Measurements from ENCODE around the gene AKT3. TPM values are rescaled to one million over a fixed set of nuclear protein-coding genes. Genes with fewer than 3 reads are reported as not detected.

Gene AKT3
- total RNA-seq, 1 experiment from 2014 or later, result 31.9 TPM

DNA sequence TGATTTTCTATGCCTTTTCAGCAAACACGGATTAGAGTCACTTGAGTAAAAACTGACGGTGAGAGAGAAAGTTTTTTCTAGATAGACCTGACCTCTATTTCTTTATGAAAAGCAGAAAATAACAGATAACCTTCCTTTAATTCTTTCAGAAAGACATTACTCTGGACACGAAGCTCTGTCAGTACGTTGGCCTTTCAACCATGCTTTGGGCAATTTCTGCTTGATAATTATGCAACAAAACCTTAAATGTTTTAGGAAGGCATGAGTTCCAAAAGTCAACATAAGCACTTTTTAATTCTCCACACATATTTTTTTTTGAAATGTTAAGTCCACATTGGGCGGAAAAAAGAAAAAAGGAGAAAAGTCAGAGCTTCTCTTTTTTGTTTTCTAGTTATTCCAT lies 137.8 kb downstream of the AKT3 start:
- intact Hi-C loops (cut with micrococcal nuclease), result no loop called here
- ChIA-PET POLR2A (interaction anchor here (0.7 to 1.2 kb wide), 2 partner anchors 28 to 702 kb away, joined by 3 read pairs; no protein-coding TSS in a partner anchor), CTCF (interaction anchor here (0.6 to 7.1 kb wide), 8 partner anchors 19 to 1822 kb away, joined by 3 to 75 read pairs (median 7); no protein-coding TSS in a partner anchor)
- Mint-ChIP-seq H3K4me3 (ENCODE audit: unreplicated experiment) (no peak overlapping the region), H3K9me3 (ENCODE audit: unreplicated experiment) (no peaks in the 10 kb centered on the region), H3K27ac (ENCODE audit: low read depth, unreplicated experiment) (no peak overlapping the region), H3K4me1 (ENCODE audit: insufficient read depth, unreplicated experiment) (peaks cover 6% of the 10 kb centered on the region), H3K27me3 (ENCODE audit: insufficient read depth, unreplicated experiment) (no peaks in the 10 kb centered on the region), H3K36me3 (ENCODE audit: insufficient read depth, unreplicated experiment) (no peaks in the 10 kb centered on the region)
- TF ChIP-seq, protein P1, sequence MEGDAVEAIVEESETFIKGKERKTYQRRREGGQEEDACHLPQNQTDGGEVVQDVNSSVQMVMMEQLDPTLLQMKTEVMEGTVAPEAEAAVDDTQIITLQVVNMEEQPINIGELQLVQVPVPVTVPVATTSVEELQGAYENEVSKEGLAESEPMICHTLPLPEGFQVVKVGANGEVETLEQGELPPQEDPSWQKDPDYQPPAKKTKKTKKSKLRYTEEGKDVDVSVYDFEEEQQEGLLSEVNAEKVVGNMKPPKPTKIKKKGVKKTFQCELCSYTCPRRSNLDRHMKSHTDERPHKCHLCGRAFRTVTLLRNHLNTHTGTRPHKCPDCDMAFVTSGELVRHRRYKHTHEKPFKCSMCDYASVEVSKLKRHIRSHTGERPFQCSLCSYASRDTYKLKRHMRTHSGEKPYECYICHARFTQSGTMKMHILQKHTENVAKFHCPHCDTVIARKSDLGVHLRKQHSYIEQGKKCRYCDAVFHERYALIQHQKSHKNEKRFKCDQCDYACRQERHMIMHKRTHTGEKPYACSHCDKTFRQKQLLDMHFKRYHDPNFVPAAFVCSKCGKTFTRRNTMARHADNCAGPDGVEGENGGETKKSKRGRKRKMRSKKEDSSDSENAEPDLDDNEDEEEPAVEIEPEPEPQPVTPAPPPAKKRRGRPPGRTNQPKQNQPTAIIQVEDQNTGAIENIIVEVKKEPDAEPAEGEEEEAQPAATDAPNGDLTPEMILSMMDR (IDR thresholded peaks at IDR 0.05; ENCODE audit: unreplicated experiment), result no peak
- no TSS peak for BruUV-seq (replicated peaks)
- DNase-seq (ENCODE audit: unreplicated experiment), result no peak

DNA sequence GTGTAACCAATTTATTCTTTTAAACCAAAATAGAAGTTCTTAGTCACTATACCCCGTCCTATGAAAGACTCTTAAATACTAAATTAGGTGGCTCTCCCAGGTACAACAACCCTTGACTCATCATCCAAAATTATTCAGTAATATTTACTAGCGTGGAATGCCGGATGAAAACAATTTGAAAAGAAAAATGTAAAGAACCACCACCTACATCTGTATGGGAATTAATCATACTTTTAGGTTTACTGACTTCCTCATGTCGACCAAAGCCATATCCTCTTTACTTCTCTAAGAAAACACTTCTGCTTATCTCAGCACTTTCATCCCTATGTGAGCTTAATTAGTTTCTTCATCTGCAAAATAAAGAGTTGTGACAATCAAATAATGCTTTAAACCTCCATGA lies 139.6 kb downstream of the AKT3 start:
- no TSS peak for BruUV-seq (replicated peaks)
- H3K9me3 Mint-ChIP-seq (ENCODE audit: unreplicated experiment), result no peaks in the 10 kb centered on the region
- no peaks in the 10 kb centered on the region for H3K4me1 Mint-ChIP-seq (ENCODE audit: insufficient read depth, unreplicated experiment)
- intact Hi-C loops (cut with micrococcal nuclease), result no loop called here
- no peak overlapping the region for H3K4me3 Mint-ChIP-seq (ENCODE audit: unreplicated experiment)
- CTCF ChIA-PET, result interaction anchor here (0.5 to 7.1 kb wide), 18 partner anchors 20 to 703 kb away, joined by 3 to 75 read pairs (median 4); no protein-coding TSS in a partner anchor
- H3K27me3 Mint-ChIP-seq (ENCODE audit: insufficient read depth, unreplicated experiment), result no peaks in the 10 kb centered on the region
- H3K27ac Mint-ChIP-seq (ENCODE audit: low read depth, unreplicated experiment), result no peak overlapping the region
- POLR2A ChIA-PET, result interaction anchor here (0.7 to 1.7 kb wide), 3 partner anchors 337 to 593 kb away, joined by 3 to 9 read pairs (median 4); no protein-coding TSS in a partner anchor
- no peak for DNase-seq (ENCODE audit: unreplicated experiment)
- TF ChIP-seq, protein P1 (IDR thresholded peaks at IDR 0.05; ENCODE audit: unreplicated experiment), result no peak
- no peaks in the 10 kb centered on the region for H3K36me3 Mint-ChIP-seq (ENCODE audit: insufficient read depth, unreplicated experiment)

DNA sequence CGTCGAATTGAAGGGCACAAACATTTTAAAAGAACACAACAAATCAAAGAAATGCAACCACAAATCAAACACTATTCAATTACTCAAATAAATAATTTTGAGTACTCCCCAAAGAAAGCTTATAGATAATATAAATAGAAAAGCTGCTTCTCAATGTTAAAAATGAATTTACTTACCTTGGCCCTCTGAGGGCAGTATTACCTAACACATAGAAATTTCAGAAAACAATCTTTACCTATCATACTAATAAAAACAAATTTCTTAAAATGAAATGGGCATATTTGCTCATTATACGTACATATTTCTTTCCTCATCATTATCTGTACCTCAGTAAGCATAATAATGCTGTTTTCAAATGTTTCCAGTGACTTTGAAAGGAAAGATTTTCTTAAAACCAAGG lies 141.8 kb downstream of the AKT3 start:
- no peaks in the 10 kb centered on the region for H3K9me3 Mint-ChIP-seq (ENCODE audit: unreplicated experiment)
- CTCF ChIA-PET, result interaction anchor here (0.6 to 7.1 kb wide), 5 partner anchors 37 to 569 kb away, joined by 3 to 75 read pairs (median 3); no protein-coding TSS in a partner anchor
- TF ChIP-seq, protein P1 (IDR thresholded peaks at IDR 0.05; ENCODE audit: unreplicated experiment), result peak; percentile 79
- peak; percentile 32 for DNase-seq (ENCODE audit: unreplicated experiment)
- H3K36me3 Mint-ChIP-seq (ENCODE audit: insufficient read depth, unreplicated experiment), result no peaks in the 10 kb centered on the region
- no peaks in the 10 kb centered on the region for H3K4me1 Mint-ChIP-seq (ENCODE audit: insufficient read depth, unreplicated experiment)
- no peak overlapping the region for H3K4me3 Mint-ChIP-seq (ENCODE audit: unreplicated experiment)
- no peak overlapping the region for H3K27ac Mint-ChIP-seq (ENCODE audit: low read depth, unreplicated experiment)
- intact Hi-C loops (cut with micrococcal nuclease), result loop anchor here (1.0 to 5.0 kb wide), 7 partner anchors 41 to 1089 kb away; no protein-coding TSS in a partner anchor
- POLR2A ChIA-PET, result interaction anchor here (0.5 to 1.5 kb wide), 2 partner anchors 340 to 1088 kb away, joined by 3 to 6 read pairs; no protein-coding TSS in a partner anchor
- BruUV-seq (replicated peaks), result no TSS peak
- H3K27me3 Mint-ChIP-seq (ENCODE audit: insufficient read depth, unreplicated experiment), result no peaks in the 10 kb centered on the region

DNA sequence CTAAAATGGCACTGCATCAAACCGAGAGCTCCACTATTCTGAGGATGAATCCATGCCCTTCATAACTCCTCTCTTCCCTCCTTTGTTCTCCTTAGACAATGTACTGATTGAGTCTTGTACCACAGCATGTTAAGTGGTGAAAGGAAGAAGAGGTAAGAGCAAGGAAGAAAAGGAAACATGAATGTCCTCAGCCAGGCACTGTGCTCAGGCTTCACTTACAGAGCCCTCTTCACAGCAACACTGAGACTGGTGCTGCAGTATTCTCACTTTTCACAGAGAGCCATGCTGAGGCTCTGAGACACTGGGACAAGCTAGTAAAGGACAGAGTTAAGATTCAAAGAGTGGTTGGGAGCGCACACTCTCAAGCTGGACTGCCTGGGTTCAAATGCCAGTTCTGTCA lies 143.5 kb downstream of the AKT3 start:
- Mint-ChIP-seq H3K4me3 (ENCODE audit: unreplicated experiment) (no peak overlapping the region), H3K27ac (ENCODE audit: low read depth, unreplicated experiment) (no peak overlapping the region), H3K36me3 (ENCODE audit: insufficient read depth, unreplicated experiment) (no peaks in the 10 kb centered on the region), H3K27me3 (ENCODE audit: insufficient read depth, unreplicated experiment) (no peaks in the 10 kb centered on the region), H3K9me3 (ENCODE audit: unreplicated experiment) (no peaks in the 10 kb centered on the region), H3K4me1 (ENCODE audit: insufficient read depth, unreplicated experiment) (no peaks in the 10 kb centered on the region)
- DNase-seq (ENCODE audit: unreplicated experiment), result no peak
- TF ChIP-seq, protein P1 (IDR thresholded peaks at IDR 0.05; ENCODE audit: unreplicated experiment), result no peak
- intact Hi-C loops (cut with micrococcal nuclease), result loop anchor here (5.0 kb wide), 2 partner anchors 246 to 341 kb away; no protein-coding TSS in a partner anchor
- POLR2A ChIA-PET, result interaction anchor here (0.9 to 2.2 kb wide), 3 partner anchors 10 to 567 kb away, joined by 4 to 8 read pairs (median 7); no protein-coding TSS in a partner anchor
- no TSS peak for BruUV-seq (replicated peaks)
- CTCF ChIA-PET, result interaction anchor here (0.5 to 4.2 kb wide), 9 partner anchors 19 to 828 kb away, joined by 3 to 44 read pairs (median 3); no protein-coding TSS in a partner anchor

Data from MCF 10A (cell line).